ENCODE data around the gene TMEM203.

- TF ChIP-seq CTCF (IDR thresholded peaks at IDR 0.05): no peak
- no peak for TF ChIP-seq ZFX (IDR thresholded peaks at IDR 0.05; ENCODE audit: borderline replicate concordance)
These were observed 12.6 kb downstream of the TMEM203 start for GRCh38 chr9:137192859-137193258.

All from 22Rv1 (cell line).